ENCODE measurements around the gene SMYD3.

DNA sequence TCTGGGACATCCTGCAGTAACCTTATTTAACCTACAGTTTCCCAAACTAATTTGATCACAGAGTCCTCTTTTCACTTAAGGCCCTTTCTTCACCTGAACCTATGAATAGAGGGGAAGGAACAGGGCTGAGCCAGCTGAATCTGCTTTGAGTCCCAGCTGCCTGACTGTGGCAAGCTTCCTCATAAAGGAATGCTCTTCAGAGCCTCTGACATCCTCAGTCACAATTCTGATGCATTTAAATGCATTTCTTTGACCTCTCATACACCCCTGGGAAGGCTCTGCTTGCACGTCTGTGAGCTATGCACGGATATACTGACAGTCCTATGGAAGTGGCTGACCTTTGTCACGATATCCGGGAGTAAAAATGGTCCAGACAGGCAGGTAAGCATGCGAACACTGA lies 673.1 kb downstream of the SMYD3 start:
- TF ChIP-seq, protein P1, sequence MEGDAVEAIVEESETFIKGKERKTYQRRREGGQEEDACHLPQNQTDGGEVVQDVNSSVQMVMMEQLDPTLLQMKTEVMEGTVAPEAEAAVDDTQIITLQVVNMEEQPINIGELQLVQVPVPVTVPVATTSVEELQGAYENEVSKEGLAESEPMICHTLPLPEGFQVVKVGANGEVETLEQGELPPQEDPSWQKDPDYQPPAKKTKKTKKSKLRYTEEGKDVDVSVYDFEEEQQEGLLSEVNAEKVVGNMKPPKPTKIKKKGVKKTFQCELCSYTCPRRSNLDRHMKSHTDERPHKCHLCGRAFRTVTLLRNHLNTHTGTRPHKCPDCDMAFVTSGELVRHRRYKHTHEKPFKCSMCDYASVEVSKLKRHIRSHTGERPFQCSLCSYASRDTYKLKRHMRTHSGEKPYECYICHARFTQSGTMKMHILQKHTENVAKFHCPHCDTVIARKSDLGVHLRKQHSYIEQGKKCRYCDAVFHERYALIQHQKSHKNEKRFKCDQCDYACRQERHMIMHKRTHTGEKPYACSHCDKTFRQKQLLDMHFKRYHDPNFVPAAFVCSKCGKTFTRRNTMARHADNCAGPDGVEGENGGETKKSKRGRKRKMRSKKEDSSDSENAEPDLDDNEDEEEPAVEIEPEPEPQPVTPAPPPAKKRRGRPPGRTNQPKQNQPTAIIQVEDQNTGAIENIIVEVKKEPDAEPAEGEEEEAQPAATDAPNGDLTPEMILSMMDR (IDR thresholded peaks at IDR 0.05): no peak
- TF ChIP-seq EP300 (IDR thresholded peaks at IDR 0.05): no peak
- no peak for TF ChIP-seq POLR2A (IDR thresholded peaks at IDR 0.05)
